ENCODE data around the gene EVI5. TPM values are rescaled to one million over a fixed set of nuclear protein-coding genes. Genes with fewer than 3 reads are reported as not detected.

The EVI5 gene
- total RNA-seq, 1 experiment from 2014 or later, result 31.2 TPM

GRCh38 chr1:92755541-92756461 lies 29.1 kb downstream of the EVI5 start:
- no peaks in the 10 kb centered on the region for H3K36me3 Mint-ChIP-seq (ENCODE audit: insufficient read depth, unreplicated experiment)
- H3K4me3 Mint-ChIP-seq (ENCODE audit: unreplicated experiment), result no peak overlapping the region
- intact Hi-C loops (cut with micrococcal nuclease; ENCODE audit: unreplicated experiment), result no loop called here
- H3K4me1 ChIP-seq, result peaks cover 7% of the 10 kb centered on the region; the same call in 1 of the 2 replicates
- no peak for DNase-seq
- H3K27ac Mint-ChIP-seq (ENCODE audit: unreplicated experiment), result no peak overlapping the region
- no peak overlapping the region for H3K4me3 ChIP-seq (ENCODE audit: low read depth, low read length)
- CTCF ChIA-PET, result no interaction called here
- H3K36me3 ChIP-seq (ENCODE audit: control insufficient read depth, insufficient read depth, low read length), result no peaks in the 10 kb centered on the region
- TF ChIP-seq CTCF (IDR thresholded peaks at IDR 0.05; ENCODE audit: insufficient read depth in 1 of 2, low read depth in 1 of 2, low read length in 1 of 2, severe bottlenecking in 1 of 2, unreplicated experiment in 1 of 2), result no peak
- H3K4me1 Mint-ChIP-seq (ENCODE audit: low read depth, unreplicated experiment), result peaks cover 20% of the 10 kb centered on the region
- H3K27me3 Mint-ChIP-seq (ENCODE audit: insufficient read depth, unreplicated experiment), result no peaks in the 10 kb centered on the region
- POLR2A ChIA-PET, result interaction anchor here (0.6 kb wide), 1 partner anchor 28 kb away, joined by 7 read pairs; no protein-coding TSS in a partner anchor
- H3K9me3 ChIP-seq, result no peaks in the 10 kb centered on the region
- BruUV-seq (replicated peaks), result no TSS peak
- H3K9me3 Mint-ChIP-seq (ENCODE audit: unreplicated experiment), result no peaks in the 10 kb centered on the region
- no peaks in the 10 kb centered on the region for H3K27me3 ChIP-seq (replicated peaks; ENCODE audit: control insufficient read depth, insufficient read depth, low read length)

GRCh38 chr1:92754719-92755050 lies 30.2 kb downstream of the EVI5 start:
- intact Hi-C loops (cut with micrococcal nuclease; ENCODE audit: unreplicated experiment), result no loop called here
- DNase-seq, result no peak
- ChIA-PET CTCF (no interaction called here), POLR2A (no interaction called here)
- Histone ChIP-seq H3K36me3 (ENCODE audit: control insufficient read depth, insufficient read depth, low read length) (no peaks in the 10 kb centered on the region), H3K9me3 (no peaks in the 10 kb centered on the region), H3K4me1 (peaks cover 7% of the 10 kb centered on the region; the same call in 1 of the 2 replicates), H3K27me3 (replicated peaks; ENCODE audit: control insufficient read depth, insufficient read depth, low read length) (no peaks in the 10 kb centered on the region), H3K4me3 (ENCODE audit: low read depth, low read length) (no peak overlapping the region)
- no peak for TF ChIP-seq CTCF (IDR thresholded peaks at IDR 0.05; ENCODE audit: insufficient read depth in 1 of 2, low read depth in 1 of 2, low read length in 1 of 2, severe bottlenecking in 1 of 2, unreplicated experiment in 1 of 2)
- H3K4me3 Mint-ChIP-seq (ENCODE audit: unreplicated experiment), result no peak overlapping the region
- no peaks in the 10 kb centered on the region for H3K27me3 Mint-ChIP-seq (ENCODE audit: insufficient read depth, unreplicated experiment)
- H3K4me1 Mint-ChIP-seq (ENCODE audit: low read depth, unreplicated experiment), result peaks cover 20% of the 10 kb centered on the region
- no peaks in the 10 kb centered on the region for H3K36me3 Mint-ChIP-seq (ENCODE audit: insufficient read depth, unreplicated experiment)
- H3K9me3 Mint-ChIP-seq (ENCODE audit: unreplicated experiment), result no peaks in the 10 kb centered on the region
- H3K27ac Mint-ChIP-seq (ENCODE audit: unreplicated experiment), result no peak overlapping the region
- no TSS peak for BruUV-seq (replicated peaks)

- H3K9me3 ChIP-seq, result no peaks in the 10 kb centered on the region
- Mint-ChIP-seq H3K9me3 (ENCODE audit: unreplicated experiment) (no peaks in the 10 kb centered on the region), H3K4me1 (ENCODE audit: low read depth, unreplicated experiment) (peaks cover 20% of the 10 kb centered on the region), H3K36me3 (ENCODE audit: insufficient read depth, unreplicated experiment) (no peaks in the 10 kb centered on the region), H3K4me3 (ENCODE audit: unreplicated experiment) (no peak overlapping the region), H3K27me3 (ENCODE audit: insufficient read depth, unreplicated experiment) (no peaks in the 10 kb centered on the region), H3K27ac (ENCODE audit: unreplicated experiment) (no peak overlapping the region)
- ChIA-PET CTCF (no interaction called here), POLR2A (no interaction called here)
- no peak for DNase-seq
- H3K4me3 ChIP-seq (ENCODE audit: low read depth, low read length), result no peak overlapping the region
- no peak for TF ChIP-seq CTCF (IDR thresholded peaks at IDR 0.05; ENCODE audit: insufficient read depth in 1 of 2, low read depth in 1 of 2, low read length in 1 of 2, severe bottlenecking in 1 of 2, unreplicated experiment in 1 of 2)
- no peaks in the 10 kb centered on the region for H3K27me3 ChIP-seq (replicated peaks; ENCODE audit: control insufficient read depth, insufficient read depth, low read length)
- BruUV-seq (replicated peaks), result no TSS peak
- intact Hi-C loops (cut with micrococcal nuclease; ENCODE audit: unreplicated experiment), result no loop called here
- peaks cover 7% of the 10 kb centered on the region; the same call in 1 of the 2 replicates for H3K4me1 ChIP-seq
- H3K36me3 ChIP-seq (ENCODE audit: control insufficient read depth, insufficient read depth, low read length), result no peaks in the 10 kb centered on the region
Measured at GRCh38 chr1:92754000-92754718, 30.7 kb downstream of the EVI5 start.

All from Caco-2 (cell line).